Erythroblast (primary cell): ENCODE results near the gene MRPL42.

Experiments
- GATA1 ChIP-seq: IDR thresholded peaks from 2 replicates; pipeline ENCODE4 v1.6.1; 2011; ENCODE audit warnings: low read depth, mild to moderate bottlenecking, control low read depth, low read length, moderate library complexity
- POLR2A ChIP-seq: IDR thresholded peaks from 2 replicates; pipeline ENCODE4 v1.6.1; 2011; ENCODE audit warnings: mild to moderate bottlenecking, low read length

DNA sequence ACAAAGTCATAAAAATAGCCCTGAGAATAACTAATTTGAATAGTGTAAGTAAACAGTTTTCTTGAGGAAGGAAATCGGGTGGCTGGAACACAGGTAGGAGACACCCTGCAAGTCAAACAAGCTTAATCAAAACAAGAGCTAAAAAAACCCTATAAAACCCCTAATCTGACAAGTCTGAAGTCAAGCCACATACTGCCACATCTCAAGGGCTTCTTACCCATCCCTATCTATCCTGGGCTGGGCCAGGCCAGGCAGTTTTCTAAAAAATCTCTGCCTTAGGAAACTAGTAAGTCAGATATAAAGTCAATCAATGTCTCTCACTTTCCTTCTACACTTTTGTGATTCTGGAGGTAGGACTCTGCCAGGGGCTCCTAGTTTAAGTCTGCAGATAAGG is 40.9 kb upstream of the MRPL42 start:
- TF ChIP-seq POLR2A (no peak), GATA1 (no peak)
